DMS53 treated with DMSO at 0.1 percent for 48 hours (cell line): ENCODE results near the gene SEMA3C.

ENCODE experiments used
- DNase-seq: peaks from one replicate; lab custom pipeline; 2025; ENCODE audit not compliant: unreplicated experiment; lab: John Stamatoyannopoulos, UW

The SEMA3C gene

DNA sequence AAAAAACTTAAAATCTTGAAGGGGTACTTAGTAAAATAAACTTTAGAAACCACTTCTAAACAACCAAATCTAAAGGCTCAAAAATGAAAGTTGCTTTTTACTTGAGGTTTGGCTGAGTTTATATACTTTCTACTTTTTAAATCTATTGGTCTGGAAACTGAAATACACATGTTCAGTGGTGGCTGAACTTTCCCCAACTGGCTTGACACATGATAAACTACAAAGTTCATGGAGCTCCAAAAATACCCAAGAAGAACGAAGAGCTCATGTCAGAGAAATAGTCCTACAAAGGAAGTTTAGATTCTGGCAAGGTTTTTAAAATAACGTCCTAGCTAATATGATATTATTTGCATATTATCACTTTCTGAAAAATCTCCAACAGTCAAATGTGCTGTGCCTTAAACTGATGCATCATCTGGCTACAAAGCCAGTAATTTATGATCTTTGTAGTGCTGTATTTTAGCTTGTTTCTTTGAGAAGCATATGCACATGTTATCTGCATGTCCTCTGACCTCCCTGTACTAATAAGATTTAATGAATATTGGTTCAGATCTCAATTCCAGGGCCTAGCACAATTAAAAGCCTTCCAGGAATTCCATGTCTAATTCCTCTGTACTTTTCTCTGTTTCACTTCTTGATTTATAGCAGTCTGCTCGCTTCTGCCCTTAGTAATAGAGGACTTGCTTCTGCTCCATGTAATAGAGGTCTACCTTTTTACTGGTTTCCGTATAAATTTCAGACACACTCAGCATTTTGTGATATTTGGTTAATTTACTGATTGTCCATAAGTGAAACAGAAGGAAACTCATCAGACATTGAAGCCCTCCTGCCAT lies 28.2 kb downstream of the SEMA3C start:
- DNase-seq, result no peak

DNA sequence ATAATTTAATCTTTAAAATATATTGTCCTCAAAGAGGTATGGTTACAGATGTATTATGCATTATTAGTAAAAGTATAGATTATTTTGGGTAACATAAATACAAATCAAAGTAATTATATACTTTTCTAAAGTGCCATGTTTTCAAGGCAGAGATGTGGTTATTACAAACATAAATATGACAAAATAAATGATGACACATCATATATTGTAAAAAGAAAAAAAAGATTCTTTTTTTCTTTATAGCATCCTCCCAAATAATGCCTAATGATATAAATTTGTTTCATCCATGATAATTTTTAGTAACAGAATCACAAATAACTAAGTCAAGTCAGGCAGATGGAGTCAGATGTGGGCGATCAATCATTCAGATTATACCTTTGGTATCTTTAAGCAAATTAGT lies 29.3 kb downstream of the SEMA3C start:
- no peak for DNase-seq

DNA sequence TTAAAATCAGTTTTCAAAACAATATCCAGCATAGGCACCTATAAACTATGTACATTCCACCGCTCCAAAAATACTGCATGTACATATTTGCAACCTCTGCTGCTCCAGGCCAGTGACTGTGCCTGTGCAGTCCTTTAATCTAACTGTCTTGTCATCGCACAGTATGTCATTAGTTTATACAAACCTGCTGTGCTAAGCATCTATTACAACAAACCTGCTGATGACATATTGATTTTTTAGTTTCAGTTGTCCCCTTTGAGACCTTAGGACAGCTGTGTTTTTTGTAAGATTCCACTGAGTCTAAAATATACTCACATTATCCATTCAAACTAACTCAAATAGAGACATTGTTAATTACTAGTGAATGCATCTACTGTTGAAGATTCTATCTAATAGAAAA lies 33.1 kb downstream of the SEMA3C start:
- DNase-seq, result no peak

DNA sequence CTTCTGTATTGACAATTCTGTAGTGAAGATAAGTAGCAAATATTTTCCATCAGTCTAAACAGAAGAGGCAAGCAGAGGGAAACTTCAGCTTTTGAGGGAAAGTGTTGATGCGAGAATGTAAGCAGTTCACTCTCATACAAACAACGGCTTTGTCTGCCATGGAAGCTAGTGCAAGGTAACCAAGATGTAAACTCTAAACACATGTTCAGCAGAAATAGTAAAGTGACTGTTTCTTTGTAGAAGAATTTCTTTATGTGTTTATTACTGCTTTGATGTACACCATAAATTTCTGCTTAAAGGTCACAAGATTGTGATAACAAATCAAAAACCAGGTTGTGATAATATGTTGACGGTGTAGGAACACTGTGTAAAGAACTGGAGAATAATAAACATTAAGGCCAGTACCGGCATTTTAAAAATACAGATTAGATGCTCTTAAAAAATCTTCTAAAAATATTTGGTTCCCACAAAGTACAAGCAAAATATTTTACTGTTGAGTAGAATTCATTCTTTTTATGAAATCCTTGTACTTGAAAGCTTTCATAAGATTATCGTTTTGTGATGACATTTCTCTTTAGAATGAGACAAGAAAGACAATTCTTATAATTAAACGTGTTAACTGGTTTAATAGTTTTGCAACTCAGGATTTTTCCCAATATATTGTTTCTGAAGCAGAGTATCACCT lies 34.2 kb downstream of the SEMA3C start:
- DNase-seq, result no peak

DNA sequence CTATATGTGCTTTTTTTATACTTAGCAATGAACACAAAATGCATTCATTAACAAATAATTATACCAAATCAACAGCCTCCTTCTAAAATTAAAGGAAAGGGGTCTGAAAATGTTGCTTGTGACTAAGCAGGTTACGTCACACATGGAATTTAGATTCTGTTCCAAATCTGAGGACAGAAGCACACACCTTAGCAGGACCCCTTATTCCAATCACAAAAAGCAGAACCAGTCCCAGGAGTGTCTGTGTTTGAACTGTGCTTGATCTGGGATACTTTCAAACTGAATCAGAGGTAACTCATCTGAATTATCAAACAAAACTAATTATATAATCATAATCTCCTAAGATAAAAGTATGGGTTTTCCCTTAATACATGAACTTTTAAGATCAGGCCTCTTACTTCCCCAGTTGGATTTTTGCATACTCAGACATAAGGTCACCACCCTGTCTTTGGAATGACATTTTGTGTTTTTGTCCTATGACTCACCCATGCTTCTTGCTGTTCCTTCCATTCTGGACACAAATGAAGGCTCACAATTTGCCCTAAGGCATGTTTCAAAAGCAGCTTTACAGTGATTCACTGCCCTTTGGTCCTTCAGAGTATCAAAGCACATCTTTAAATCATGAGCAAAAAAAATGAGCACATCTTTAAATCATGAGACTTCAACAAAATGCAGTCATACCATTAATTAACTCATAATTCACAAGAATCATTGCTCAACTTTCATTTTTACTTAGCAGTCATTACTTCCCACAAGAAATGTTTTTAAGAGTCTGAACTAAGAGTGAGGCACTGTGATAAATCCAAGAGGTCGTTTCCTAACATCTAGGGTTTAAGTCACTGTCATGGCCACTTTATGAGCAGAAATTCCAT lies 35.5 kb downstream of the SEMA3C start:
- no peak for DNase-seq

DNA sequence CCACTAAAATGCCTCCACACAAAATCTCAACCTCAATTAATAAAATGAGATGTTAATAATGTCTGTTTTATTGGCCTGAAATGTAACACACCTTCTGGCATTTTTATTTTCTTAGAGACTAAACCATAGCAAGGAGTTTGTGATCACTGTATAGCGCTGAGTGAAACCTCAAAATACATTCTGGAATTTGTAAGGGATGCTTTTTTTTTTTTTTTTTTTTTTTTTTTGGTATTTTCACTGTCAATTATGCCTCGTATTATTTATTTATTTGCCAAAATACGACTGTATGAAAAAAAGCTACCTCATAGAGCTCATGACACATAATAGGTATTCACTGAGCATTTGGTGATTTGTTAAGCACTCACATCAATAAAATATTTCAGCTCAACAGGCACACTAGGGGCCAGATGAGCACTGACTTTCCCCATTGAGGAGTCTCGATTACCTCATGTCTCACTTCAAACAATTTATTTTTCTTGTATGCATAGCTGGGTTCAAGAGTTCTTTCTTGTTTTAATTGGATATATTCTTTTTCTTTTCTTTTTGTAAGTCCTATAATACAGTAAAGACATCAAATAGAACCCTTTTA lies 36.5 kb downstream of the SEMA3C start:
- DNase-seq, result no peak

DNA sequence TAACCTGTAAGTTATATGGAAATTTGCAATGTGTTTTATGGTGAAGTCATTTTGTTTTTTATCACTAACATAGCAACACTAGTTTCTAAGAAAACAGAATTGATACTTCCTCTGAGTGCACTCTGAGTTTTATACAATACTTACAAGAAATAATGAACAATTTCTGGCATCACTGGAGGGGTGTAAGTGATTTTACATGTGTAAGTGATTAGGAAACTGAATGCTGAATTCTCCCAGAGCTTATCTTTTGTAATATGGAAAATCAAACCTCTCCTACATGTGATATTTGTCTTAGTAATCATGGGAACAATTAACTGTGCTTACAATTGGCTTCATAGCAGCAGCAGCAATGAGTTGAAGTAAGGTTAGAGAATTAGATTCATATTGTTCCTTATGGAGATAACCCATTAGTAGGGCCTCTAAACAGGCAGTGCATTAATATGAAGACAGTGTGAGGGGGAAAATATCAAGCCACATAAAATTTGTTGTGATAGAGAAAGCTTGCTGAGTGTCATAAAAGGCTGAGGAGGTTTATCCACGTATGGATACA lies 37.4 kb downstream of the SEMA3C start:
- no peak for DNase-seq

DNA sequence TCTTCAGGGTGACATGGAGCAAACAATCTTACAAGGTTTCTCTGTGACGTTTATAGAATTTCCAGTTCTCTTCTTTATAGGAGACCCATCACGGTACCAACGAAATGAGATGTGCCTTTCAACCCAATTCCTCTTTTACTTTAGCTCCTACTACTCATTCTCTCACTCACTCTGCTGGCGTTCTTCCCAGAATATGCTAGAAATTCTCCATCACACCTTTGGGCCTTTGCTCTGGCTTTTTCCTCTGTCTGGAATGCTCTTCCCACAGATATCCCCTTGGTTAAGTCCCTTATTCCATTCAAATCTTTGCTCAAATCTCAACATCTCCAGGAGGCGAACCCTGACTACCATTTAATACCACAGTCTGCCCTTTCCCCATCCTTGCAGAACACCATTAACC lies 39.0 kb downstream of the SEMA3C start:
- DNase-seq, result no peak

DNA sequence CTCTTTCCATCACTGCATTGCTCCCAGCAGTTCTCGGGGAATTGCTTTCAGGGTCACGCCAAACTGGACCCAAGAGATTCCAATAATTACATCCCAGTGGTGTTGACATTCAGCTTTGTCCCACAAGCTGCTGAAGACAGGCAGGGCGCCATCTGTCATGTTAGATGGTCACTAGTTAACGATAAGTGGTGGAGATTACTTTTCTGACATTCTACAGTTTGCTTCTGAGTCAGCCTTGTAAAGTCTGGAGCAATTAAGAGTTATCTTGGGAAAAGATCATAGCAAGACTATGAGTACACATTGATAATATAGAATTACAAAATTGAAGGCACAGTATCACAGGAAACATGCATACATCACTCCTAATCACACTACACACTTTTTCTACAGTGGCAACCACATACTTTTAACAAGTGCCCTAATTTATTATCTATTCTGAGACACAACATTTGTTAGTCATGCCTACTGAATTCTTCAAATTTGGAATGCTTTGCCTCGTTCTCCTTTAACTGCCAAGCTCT lies 41.9 kb downstream of the SEMA3C start:
- no peak for DNase-seq

DNA sequence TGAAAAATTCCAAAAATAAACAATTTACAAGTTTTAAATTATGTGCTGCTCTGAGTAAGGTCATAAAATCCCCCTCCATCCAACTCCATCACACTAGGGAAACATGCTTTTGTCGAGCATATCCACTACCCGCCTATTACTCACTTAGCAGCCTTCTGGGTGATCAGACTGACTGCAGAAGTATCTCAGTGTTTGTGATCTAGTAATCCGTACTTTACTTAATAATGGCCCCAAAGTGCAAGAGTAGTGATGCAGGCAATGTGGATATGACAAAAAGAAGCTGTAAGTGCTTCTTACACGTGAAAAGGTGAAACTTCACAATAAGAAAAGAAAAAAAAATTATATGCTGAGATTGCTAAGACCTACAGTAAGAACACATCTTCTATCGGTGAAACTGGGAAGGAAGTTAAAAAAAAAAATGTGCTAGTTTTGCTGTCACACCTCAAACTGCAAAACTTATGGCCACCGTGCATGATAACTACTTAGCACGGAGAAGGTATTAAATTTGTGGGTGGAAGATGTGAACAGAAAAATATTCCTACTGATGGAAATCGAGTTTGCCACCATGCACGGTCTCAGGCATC lies 43.2 kb downstream of the SEMA3C start:
- no peak for DNase-seq

DNA sequence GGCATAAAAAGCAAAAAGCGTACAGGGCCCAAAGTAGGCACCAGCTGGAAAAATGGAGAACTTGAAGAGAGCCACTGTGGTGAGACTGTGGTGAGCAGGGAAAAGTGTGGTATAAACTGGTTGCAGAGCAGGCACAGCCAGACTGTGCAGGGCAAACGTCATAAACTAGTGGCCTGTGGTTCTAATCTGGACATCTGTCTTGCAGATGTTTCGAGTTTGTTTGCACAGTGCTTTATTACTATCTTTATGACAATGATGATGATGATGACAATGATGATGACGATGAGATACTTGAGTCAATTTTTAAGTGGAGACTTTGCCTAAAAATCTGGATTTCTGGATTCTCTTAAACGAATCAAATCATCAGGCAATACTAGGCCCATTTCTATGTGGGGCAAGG lies 45.7 kb downstream of the SEMA3C start:
- DNase-seq, result no peak

DNA sequence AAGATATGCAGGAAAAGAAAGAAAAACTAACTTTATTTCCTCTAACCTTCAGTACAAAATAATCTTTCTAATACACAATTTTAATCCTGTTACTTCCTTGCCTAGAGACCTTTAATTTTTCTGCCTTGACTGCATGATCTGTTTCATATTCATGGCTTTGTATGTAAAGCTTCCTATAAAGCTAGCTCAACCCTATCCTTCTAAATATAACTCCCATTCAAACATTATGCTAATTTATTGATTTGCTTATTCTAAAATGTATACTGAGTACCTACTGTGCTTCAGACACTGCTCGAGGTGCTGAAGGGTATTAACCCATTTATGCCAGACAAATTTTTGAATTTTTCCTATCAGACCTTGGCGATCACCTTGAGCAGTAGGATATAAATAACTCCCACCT lies 47.6 kb downstream of the SEMA3C start:
- no peak for DNase-seq

DNA sequence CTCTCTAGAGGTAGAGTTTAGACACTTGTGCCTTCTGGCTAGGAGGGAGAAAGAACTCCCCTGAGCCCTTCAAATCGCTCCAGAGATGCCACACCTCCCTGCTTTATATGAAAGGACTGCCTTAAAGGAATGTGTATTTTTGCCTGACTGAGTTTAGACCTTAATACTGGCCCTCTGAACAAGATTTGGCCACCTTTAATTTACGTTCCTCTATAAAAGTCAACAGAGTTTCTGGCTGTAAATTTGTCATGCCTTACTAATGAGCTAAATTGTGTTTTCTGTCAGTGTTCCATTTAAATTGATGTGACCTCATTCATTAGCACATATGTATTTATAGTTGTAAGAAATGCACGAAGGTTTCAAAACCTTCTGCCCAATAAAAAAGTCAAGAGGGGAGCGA lies 48.0 kb downstream of the SEMA3C start:
- no peak for DNase-seq

DNA sequence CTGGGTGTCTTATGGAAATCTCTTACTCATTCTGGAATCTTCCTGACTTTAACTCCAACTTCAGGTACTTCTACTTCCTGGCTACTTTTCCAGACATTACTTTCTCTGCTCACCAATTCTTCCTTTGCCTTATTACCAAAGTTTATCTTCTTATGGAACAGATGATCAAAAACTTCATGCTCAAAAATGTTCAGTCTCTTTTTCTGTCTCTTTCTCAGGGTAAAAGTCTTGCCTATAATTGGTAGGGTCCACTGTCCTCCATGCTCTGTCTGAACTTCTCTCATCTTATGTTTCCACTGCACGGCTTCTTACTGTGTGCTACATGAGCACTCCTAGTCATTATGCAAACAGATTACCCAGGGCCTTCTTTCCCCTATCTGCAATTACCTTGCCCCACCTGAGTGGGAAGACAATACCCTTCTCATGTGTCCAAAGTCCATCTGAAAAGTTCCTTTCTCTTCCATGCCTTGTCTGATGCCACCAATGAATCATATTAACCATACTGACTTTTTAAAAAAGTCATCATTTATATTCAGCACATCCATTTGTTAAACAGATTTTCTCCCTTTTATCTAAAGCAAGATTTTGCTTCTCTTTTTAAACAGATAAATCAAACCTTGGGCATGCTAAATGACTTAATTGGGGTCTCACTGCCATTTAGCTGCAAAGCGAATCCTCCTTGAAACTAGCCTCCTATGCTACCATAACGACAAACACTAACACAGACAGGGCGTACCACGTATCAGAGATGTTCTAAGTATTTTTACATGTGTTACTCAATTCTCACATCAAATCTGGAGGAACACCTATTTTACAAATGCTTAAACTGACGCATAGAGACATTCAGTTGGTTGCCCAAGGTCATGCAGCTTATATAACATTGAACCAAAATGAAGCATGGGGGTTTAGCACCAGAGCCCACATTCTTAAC lies 48.8 kb downstream of the SEMA3C start:
- peak; percentile 61 for DNase-seq

DNA sequence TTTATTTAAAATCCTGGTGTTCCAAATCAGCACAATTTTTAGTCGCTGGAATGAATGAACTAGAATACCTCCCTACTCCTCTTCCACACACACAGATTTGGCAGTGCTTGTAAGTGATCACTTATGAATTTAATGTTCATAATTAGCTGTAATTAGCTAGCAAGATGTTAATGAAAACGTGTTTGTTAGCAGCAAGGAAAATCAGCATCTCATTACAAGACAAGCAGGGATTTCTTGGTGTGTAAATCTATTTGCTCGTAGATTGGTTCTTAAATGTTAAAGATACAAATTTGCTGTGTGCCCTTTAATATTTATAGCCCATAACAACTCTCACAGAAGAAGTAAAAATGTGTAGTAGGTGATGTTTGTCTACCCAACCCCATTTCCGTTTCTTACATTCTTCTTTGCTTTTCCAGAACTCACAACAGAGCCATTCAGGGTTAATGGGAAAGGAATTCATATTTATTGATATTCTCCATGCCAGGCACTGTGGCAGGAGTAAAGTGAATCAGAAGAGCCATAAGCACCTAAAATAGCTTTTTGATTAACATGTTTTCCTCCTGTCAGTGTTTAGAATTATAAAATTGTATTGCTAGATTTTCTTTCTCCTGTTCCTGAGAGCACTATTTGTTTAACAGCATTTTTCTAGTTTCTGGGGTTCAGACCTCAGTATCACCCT lies 49.6 kb downstream of the SEMA3C start:
- DNase-seq, result no peak

DNA sequence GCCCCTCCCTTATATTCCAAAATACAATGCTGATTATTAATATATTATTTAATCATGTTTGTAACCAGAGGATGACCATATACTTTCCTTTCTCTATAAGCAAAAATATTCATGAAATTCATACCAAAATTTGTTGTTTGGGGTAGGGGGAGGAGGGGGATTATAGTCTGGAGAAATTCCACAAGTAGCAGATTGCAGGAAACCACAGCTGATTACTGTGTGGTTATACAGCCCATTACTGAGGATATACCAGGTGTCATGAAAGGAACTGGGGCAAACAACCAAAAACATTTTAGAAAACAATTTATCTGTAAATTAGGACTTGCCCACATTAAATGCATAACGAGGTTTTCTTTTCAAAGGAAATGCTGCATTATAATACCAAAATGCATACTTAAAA lies 50.3 kb downstream of the SEMA3C start:
- DNase-seq, result no peak

DNA sequence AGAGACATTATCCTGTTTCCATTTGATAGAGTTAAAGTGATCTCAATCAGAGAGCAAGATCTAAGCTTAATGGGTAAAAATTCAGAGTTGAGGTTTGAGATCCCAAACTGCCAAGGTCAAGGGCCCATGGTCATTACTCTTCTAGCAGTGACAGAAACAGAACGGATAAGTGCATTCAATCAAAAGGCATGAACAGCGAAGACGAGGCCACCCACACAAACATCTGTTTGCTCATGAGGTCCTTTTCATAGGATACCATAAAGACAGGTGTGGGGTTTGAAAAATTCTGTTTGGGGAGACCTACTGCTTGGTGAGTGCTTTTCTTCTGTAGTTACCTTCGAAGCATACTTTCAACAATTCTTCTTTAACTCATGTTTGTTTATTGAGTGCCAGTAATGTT lies 58.3 kb downstream of the SEMA3C start:
- no peak for DNase-seq

DNA sequence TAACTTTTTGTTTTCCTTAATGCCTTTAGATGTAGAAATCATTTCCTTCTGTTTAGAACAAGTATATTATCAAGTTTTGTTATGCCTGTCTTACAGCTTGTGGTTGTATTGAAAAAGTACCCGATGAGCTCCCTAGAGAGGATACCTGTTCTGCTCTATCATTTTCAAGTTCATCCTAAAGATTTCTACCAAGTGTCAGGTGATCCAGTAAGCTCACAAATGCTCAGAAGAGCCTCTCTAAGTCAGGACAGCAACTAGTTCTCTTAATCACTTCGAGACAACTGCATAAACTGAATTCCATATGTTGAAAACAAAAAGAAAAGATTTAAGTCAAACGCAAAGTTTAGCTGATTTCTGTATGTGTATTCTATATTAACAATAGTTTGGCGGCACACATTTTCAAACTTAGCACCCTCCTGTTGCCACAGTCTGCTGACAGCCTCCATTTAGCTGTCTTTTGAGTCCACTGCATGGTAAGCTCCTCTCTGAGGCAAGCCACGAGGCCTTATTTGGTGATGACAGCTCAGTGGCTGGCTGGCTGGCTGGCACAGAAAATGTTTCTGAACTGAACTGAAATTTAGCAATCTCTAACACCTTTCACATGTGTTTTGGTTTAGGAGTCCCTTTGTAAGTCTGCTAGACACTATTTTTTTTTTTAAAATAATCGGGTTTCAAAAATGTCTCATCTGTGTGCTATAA lies 59.4 kb downstream of the SEMA3C start:
- no peak for DNase-seq
